Endodermal cell (in vitro differentiated cells): ENCODE results near the gene FBXO21. TPM values are rescaled to one million over a fixed set of nuclear protein-coding genes. Genes with fewer than 3 reads are reported as not detected.

Experiments used
- DNase-seq: peaks from one replicate; pipeline ENCODE4 v3.0.0-alpha.2; 2017
- H3K27ac ChIP-seq: 2 replicates; pipeline ENCODE4 v1.5.1; 2013; ENCODE audit warnings: mild to moderate bottlenecking, low read depth, low read length, moderate library complexity
- H3K27me3 ChIP-seq: 2 replicates; pipeline ENCODE4 v1.6.1; 2013; ENCODE audit warnings: mild to moderate bottlenecking, low read length, moderate library complexity; ENCODE audit not compliant: insufficient read depth, control insufficient read depth, poor library complexity, severe bottlenecking
- H3K36me3 ChIP-seq: 2 replicates; pipeline ENCODE4 v1.7.0; 2013; ENCODE audit warnings: mild to moderate bottlenecking, low read length, moderate library complexity; ENCODE audit not compliant: control insufficient read depth, insufficient read depth
- H3K4me1 ChIP-seq: one replicate; pipeline ENCODE4 v1.7.0; 2013; ENCODE audit warnings: low read length; ENCODE audit not compliant: control insufficient read depth, insufficient read depth
- H3K4me3 ChIP-seq: 2 replicates; pipeline ENCODE4 v1.5.1; 2013; ENCODE audit warnings: mild to moderate bottlenecking, low read length, moderate library complexity
- H3K9ac ChIP-seq: 2 replicates; pipeline ENCODE4 v1.6.1; 2013; ENCODE audit warnings: mild to moderate bottlenecking, low read length, moderate library complexity; ENCODE audit not compliant: poor library complexity, severe bottlenecking; ENCODE audit errors: extremely low read depth
- H3K9me3 ChIP-seq: 2 replicates; pipeline ENCODE4 v1.6.1; 2013; ENCODE audit warnings: mild to moderate bottlenecking, low read length, moderate library complexity; ENCODE audit not compliant: control insufficient read depth
- H3K27ac Mint-ChIP-seq: 2 replicates; pipeline ENCODE4 v1.8.0; 2020; ENCODE audit warnings: mixed read lengths
- H3K27me3 Mint-ChIP-seq: 2 replicates; pipeline ENCODE4 v1.8.0; 2021; ENCODE audit warnings: mild to moderate bottlenecking, mixed read lengths; ENCODE audit not compliant: insufficient read depth
- H3K36me3 Mint-ChIP-seq: 2 replicates; pipeline ENCODE4 v1.8.0; 2020; ENCODE audit warnings: low read depth, mixed read lengths
- H3K4me1 Mint-ChIP-seq: 2 replicates; pipeline ENCODE4 v1.8.0; 2020; ENCODE audit warnings: mixed read lengths
- H3K4me3 Mint-ChIP-seq: 2 replicates; pipeline ENCODE4 v1.8.0; 2020; ENCODE audit warnings: mild to moderate bottlenecking, moderate library complexity, mixed read lengths
- H3K9me3 Mint-ChIP-seq: 2 replicates; pipeline ENCODE4 v1.8.0; 2020; ENCODE audit warnings: mild to moderate bottlenecking, mixed read lengths
- CTCF ChIP-seq: fragments of 200-600 bp; sonication (generic); conservative IDR thresholded peaks from 2 replicates; pipeline ENCODE4 v1.5.0; 2021; ENCODE audit warnings: antibody characterized with exemption, mild to moderate bottlenecking
- WGBS, 2 experiments: methylation state at CpG; one replicate each; pipeline versions ENCODE4 v1.1.5 to v1.1.7; 2013; ENCODE audit warnings: missing lambda C conversion rate in 2 of 2, mixed read lengths in 1 of 2; ENCODE audit not compliant: insufficient coverage in 1 of 2, insufficient read length in 1 of 2; 5-methylcytosine and 5-hydroxymethylcytosine counted together
- total RNA-seq, 2 donors: library from RNA; stranded (reverse); fragmentation: NEBNext Ultra II Directional in 1 of 2; extraction: Animal tissue kit (Norgen Biotek cat#: 25700) in 1 of 2; gene quantifications; 2 replicates in 1 of 2; 3 replicates in 1 of 2; pipeline ENCODE4 v1.2.1, GENCODE V29; 2021

Gene FBXO21
- total RNA-seq, 2 donors from 2014 or later = 46.5 to 54.6 TPM

- no peak overlapping the region for H3K4me3 ChIP-seq
- H3K27me3 Mint-ChIP-seq = no peaks in the 10 kb centered on the region
- H3K4me1 ChIP-seq = no peaks in the 10 kb centered on the region
- peaks cover 5% of the 10 kb centered on the region for H3K4me1 Mint-ChIP-seq
- no peaks in the 10 kb centered on the region for H3K27me3 ChIP-seq
- no peak overlapping the region for H3K9ac ChIP-seq
- no peaks in the 10 kb centered on the region for H3K9me3 ChIP-seq
- H3K9me3 Mint-ChIP-seq = no peaks in the 10 kb centered on the region
- H3K27ac Mint-ChIP-seq = no peak overlapping the region
- 91 to 94% methylated on average over 10 to 12 of the region's 12 CpGs for WGBS, 2 experiments
- H3K36me3 Mint-ChIP-seq = peaks cover 19% of the 10 kb centered on the region
- no peak overlapping the region for H3K27ac ChIP-seq
- TF ChIP-seq CTCF = no peak
- no peak for DNase-seq
- H3K36me3 ChIP-seq = peaks cover 24% of the 10 kb centered on the region
- H3K4me3 Mint-ChIP-seq = no peak overlapping the region
Measured at GRCh38 chr12:117140397-117141096, 49.7 kb downstream of the FBXO21 start.

- H3K36me3 Mint-ChIP-seq = peaks cover 11% of the 10 kb centered on the region
- DNase-seq = no peak
- H3K4me1 ChIP-seq = no peaks in the 10 kb centered on the region
- H3K4me3 ChIP-seq = no peak overlapping the region
- H3K27ac Mint-ChIP-seq = peak overlapping the region; percentile 28
- no peaks in the 10 kb centered on the region for H3K9me3 ChIP-seq
- peaks cover 13% of the 10 kb centered on the region for H3K36me3 ChIP-seq
- H3K27me3 ChIP-seq = no peaks in the 10 kb centered on the region
- H3K27ac ChIP-seq = no peak overlapping the region
- WGBS, 2 experiments = 88 to 91% methylated on average over 4 to 5 of the region's 5 CpGs
- H3K4me1 Mint-ChIP-seq = no peaks in the 10 kb centered on the region
- H3K9me3 Mint-ChIP-seq = no peaks in the 10 kb centered on the region
- no peak for TF ChIP-seq CTCF
- no peak overlapping the region for H3K4me3 Mint-ChIP-seq
- no peaks in the 10 kb centered on the region for H3K27me3 Mint-ChIP-seq
- no peak overlapping the region for H3K9ac ChIP-seq
Measured at GRCh38 chr12:117139025-117139717, 51.1 kb downstream of the FBXO21 start.

GRCh38 chr12:117134721-117135120 is 55.5 kb downstream of the FBXO21 start:
- Histone ChIP-seq H3K27me3 (no peaks in the 10 kb centered on the region), H3K27ac (no peak overlapping the region), H3K4me3 (no peak overlapping the region), H3K9me3 (no peaks in the 10 kb centered on the region), H3K36me3 (no peaks in the 10 kb centered on the region), H3K4me1 (peaks cover 11% of the 10 kb centered on the region), H3K9ac (no peak overlapping the region)
- 95 to 96% methylated on average over 2 of the region's 2 CpGs for WGBS, 2 experiments
- no peak overlapping the region for H3K4me3 Mint-ChIP-seq
- no peak overlapping the region for H3K27ac Mint-ChIP-seq
- H3K36me3 Mint-ChIP-seq = no peaks in the 10 kb centered on the region
- peaks cover 15% of the 10 kb centered on the region for H3K4me1 Mint-ChIP-seq
- H3K9me3 Mint-ChIP-seq = no peaks in the 10 kb centered on the region
- DNase-seq = no peak
- TF ChIP-seq CTCF = no peak
- H3K27me3 Mint-ChIP-seq = no peaks in the 10 kb centered on the region
